Astrocyte (in vitro differentiated cells and primary cell): ENCODE data around the gene DENND11.

ENCODE experiments used
- CTCF ChIP-seq: IDR thresholded peaks from 2 replicates; pipeline ENCODE4 v1.5.1; 2011; ENCODE audit warnings: low read depth, mild to moderate bottlenecking, inconsistent platforms, low read length, moderate library complexity; ENCODE audit not compliant: insufficient read depth
- EZH2 ChIP-seq: IDR thresholded peaks from 2 replicates; pipeline ENCODE4 v1.6.1; 2012; ENCODE audit warnings: mild to moderate bottlenecking, low read length, inconsistent platforms; ENCODE audit not compliant: insufficient read depth

GRCh38 chr7:141666071-141666470, 35.9 kb downstream of the DENND11 start:
- no peak for TF ChIP-seq CTCF
- no peak for TF ChIP-seq EZH2
